ENCODE data around the gene DAAM2.

GRCh38 chr6:39835821-39836295 is 43.7 kb downstream of the DAAM2 start:
- TF ChIP-seq CTCF (conservative IDR thresholded peaks at IDR 0.05; ENCODE audit: low read depth, low read length) (no peak), EZH2 (IDR thresholded peaks at IDR 0.05; ENCODE audit: borderline replicate concordance, low read depth, low read length, poor library complexity, severe bottlenecking) (no peak)

Data from A673 (cell line).